HL-60 (cell line): ENCODE data around the gene PDE11A.

Experiments
- DNase-seq, 2 experiments: peaks; one replicate each; pipeline ENCODE4 v3.0.0-alpha.2; 2010 to 2020; ENCODE audit warnings: low read depth in 1 of 2, low spot score in 1 of 2
- H3K27ac ChIP-seq: fragments of 250-450 bp; sonication (Bioruptor Pico); replicated peaks from 2 replicates; pipeline ENCODE4 v1.5.1; 2020; ENCODE audit warnings: mild to moderate bottlenecking, moderate library complexity
- H3K27me3 ChIP-seq: fragments of 250-450 bp; sonication (Bioruptor Pico); 2 replicates; pipeline ENCODE4 v1.5.1; 2021; ENCODE audit warnings: mild to moderate bottlenecking, moderate library complexity; ENCODE audit not compliant: insufficient read depth, poor library complexity, severe bottlenecking
- H3K4me3 ChIP-seq: replicated peaks from 2 replicates; pipeline ENCODE4 v1.5.1; 2011; ENCODE audit warnings: mild to moderate bottlenecking, control low read depth, low read length; ENCODE audit not compliant: insufficient read depth
- CTCF ChIP-seq: IDR thresholded peaks from one replicate; pipeline ENCODE4 v1.5.1; 2011; ENCODE audit warnings: low read length, control low read depth, inconsistent platforms; ENCODE audit not compliant: insufficient read depth
- GABPA ChIP-seq: IDR thresholded peaks from 2 replicates; pipeline ENCODE4 v1.6.1; 2012; ENCODE audit warnings: low read depth
- POLR2AphosphoS5 ChIP-seq: IDR thresholded peaks from 2 replicates; pipeline ENCODE4 v1.6.1; 2012; ENCODE audit warnings: low read depth
- REST ChIP-seq: IDR thresholded peaks from 2 replicates; pipeline ENCODE4 v1.6.1; 2012; ENCODE audit warnings: low read depth; ENCODE audit not compliant: insufficient replicate concordance
- SPI1 ChIP-seq: IDR thresholded peaks from 2 replicates; pipeline ENCODE4 v1.6.1; 2012; ENCODE audit warnings: low read depth, mild to moderate bottlenecking, borderline replicate concordance

PDE11A gene

GRCh38 chr2:177889818-177890460 lies 182.6 kb downstream of the PDE11A start:
- DNase-seq, result no peak
- Histone ChIP-seq H3K4me3 (no peak overlapping the region), H3K27me3 (peaks cover 7% of the 10 kb centered on the region), H3K27ac (no peak overlapping the region)
- TF ChIP-seq SPI1 (no peak), POLR2AphosphoS5 (no peak), REST (no peak), GABPA (no peak), CTCF (no peak)

DNA sequence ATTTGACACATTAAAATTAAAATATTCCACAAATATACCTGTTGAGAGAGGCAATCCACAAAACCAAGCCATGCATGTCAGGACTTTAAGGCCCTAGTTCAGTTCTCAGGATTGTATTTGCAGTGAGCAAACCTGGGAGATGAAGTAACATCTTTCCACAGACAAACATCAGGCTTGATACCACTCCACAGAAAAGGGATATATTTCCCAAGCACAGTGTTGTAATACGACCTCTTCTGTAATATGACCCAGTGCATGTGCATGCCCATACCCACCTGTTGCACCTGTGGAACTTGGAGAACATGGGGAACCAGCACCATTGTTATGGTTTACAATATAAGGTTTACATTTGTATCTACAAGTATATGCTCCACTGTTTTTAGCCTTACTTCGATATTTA lies 184.0 kb downstream of the PDE11A start:
- peaks cover 7% of the 10 kb centered on the region for H3K27me3 ChIP-seq
- DNase-seq, result no peak
- TF ChIP-seq POLR2AphosphoS5 (no peak), CTCF (no peak), SPI1 (no peak), GABPA (no peak), REST (no peak)

GRCh38 chr2:177887722-177888121 lies 184.9 kb downstream of the PDE11A start:
- no peak for DNase-seq

More for the DNA sequence above, 184.0 kb downstream of the PDE11A start:
- H3K4me3 ChIP-seq, result no peak overlapping the region
- H3K27ac ChIP-seq, result no peak overlapping the region

More at GRCh38 chr2:177887722-177888121, 184.9 kb downstream of the PDE11A start:
- Histone ChIP-seq H3K27me3 (peaks cover 7% of the 10 kb centered on the region), H3K27ac (no peak overlapping the region), H3K4me3 (no peak overlapping the region)
- TF ChIP-seq SPI1 (no peak), GABPA (no peak), POLR2AphosphoS5 (no peak), CTCF (no peak), REST (no peak)
